ENCODE data around the gene GNG7.
A peak's percentile ranks its signal among the peaks of the same experiment; 100 is the strongest.
"Not testable (repeated sequence)": the region's sequence is repeated elsewhere in the genome, so short reads cannot be mapped to it uniquely, and the experiment has no call there.

The GNG7 gene

GRCh38 chr19:2711172-2711874 lies 8.8 kb upstream of the GNG7 start:
- no peak for DNase-seq

DNA sequence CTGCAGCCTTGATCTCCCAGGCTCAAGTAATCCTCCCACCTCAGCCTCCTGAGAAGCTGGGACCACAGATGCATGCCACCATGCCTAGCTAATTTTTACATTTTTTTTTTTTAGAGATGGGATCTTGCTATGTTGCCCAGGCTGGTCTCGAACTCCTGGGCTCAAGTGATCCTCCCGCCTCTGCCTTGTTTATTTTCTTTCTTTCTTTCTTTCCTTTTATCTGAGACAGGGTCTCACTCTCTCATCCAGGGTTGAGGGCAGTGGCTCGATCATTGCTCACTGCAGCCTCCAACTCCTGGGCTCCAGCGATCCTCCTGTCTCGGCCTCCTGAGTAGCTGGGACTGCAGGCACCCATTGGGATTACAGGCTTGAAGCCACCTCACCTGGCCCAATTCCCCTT lies 3.8 kb upstream of the GNG7 start:
- DNase-seq = no peak

DNA sequence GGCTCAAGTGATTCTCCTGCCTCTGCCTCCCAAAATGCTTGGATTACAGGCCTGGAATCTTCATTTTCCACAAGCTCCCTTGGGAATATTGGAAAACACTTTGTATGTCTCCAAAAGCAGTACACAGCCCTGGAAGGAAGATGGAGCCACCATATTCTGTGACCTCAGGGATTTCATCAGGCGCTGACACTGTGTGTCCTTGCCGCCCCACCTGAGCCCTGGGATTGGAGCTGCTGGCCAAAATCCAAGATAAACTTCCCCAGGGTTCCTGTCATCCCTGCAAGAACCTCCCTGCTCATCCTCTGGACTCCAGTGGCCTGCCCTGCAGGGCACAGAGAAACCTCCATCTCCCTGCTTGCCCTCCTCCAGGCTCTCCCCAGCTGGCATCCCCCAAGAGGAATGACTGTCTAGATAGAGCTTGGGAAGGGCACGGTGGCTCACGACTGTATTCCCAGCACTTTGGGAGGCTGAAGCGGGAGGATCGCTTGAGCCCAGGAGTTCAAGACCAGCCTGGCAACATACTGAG lies 1.3 kb upstream of the GNG7 start:
- DNase-seq = no peak

DNA sequence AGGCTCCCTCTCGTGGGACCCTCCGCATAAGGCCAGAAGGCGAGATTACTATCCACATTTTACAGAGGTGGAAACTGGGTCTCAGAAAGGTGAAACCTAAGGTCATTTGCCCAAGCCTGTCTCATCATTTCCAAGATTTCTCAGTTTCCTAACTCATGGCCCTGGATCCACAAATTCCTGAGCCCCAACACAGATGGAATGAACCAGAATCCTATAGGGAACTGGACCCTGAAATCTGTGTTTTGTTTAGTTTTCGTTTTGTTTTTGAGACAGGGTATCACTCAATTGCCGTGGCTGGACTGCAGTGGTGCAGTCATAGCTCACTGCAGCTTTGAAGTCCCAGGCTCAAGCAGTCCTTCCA lies 563 bp upstream of the GNG7 start:
- no peak for DNase-seq

GRCh38 chr19:2701361-2702169 lies 929 bp downstream of the GNG7 start:
- DNase-seq = no peak

DNA sequence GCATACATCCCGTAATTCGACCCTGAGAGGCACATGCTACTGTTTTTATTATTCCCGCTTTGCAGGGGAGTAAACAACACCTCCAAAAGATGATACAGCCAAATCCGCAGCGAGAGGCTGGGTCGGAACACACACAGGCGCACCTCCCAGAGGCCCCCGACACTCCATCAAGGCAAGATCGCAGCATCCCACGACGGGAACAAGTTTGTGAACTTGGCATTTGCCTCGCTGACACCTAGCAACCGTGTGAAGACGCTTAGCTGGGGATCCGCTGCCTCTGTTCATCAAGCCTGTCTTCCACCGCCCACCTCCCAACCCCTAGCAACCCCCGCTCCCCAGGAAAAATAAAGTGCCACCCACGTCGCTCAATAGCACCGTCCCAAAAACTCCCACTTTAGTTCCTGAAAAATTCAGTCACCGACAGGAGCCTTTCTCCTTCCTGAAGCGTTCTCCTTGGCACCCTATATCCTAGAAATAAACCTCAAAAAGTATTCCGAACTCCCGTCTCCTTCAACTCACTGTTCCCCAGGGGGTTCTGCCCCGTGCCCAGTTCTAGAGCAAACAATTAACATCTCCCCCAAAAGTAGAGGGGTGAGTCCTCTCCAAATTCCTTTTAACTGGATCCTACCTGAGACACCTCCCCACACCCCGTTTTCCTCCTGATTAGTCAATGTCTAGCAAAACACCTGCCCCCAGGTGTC lies 1.7 kb downstream of the GNG7 start:
- no peak for DNase-seq

- DNase-seq = no peak
Measured at GRCh38 chr19:2699413-2700140, 2.9 kb downstream of the GNG7 start.

- DNase-seq = no peak
Measured at GRCh38 chr19:2694196-2694595, 8.3 kb downstream of the GNG7 start.

- DNase-seq = no peak
Measured at GRCh38 chr19:2693492-2694160, 8.9 kb downstream of the GNG7 start.

GRCh38 chr19:2691951-2692350 lies 10.5 kb downstream of the GNG7 start:
- no peak for DNase-seq

- DNase-seq = no peak
Measured at GRCh38 chr19:2690856-2691255, 11.6 kb downstream of the GNG7 start.

- no peak for DNase-seq
Measured at GRCh38 chr19:2686360-2686759, 16.1 kb downstream of the GNG7 start.

- DNase-seq = no peak
Measured at GRCh38 chr19:2685204-2685704, 17.2 kb downstream of the GNG7 start.

- DNase-seq = no peak
Measured at GRCh38 chr19:2683430-2684003, 19.0 kb downstream of the GNG7 start.

DNA sequence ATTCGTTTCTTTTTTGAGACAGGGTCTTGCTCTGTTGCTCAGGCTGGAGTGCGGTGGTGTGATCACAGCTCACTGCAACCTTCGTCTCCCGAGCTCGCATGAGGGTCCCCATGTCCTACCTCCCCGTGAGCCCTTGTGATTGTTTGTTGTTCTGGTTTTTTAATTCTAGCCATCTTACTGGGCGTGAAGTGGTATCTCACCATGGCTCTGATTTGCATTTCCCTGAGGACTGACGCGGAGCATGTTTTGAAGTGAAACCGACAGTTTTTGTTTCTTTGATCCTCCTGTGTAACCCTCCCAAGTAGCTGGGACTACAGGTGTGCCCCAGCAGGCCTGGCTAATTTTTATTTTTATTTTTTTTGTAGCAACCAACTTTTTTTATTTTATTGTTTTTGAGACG lies 21.7 kb downstream of the GNG7 start:
- DNase-seq = no peak

- DNase-seq = no peak
Measured at GRCh38 chr19:2679439-2679838, 23.1 kb downstream of the GNG7 start.

DNA sequence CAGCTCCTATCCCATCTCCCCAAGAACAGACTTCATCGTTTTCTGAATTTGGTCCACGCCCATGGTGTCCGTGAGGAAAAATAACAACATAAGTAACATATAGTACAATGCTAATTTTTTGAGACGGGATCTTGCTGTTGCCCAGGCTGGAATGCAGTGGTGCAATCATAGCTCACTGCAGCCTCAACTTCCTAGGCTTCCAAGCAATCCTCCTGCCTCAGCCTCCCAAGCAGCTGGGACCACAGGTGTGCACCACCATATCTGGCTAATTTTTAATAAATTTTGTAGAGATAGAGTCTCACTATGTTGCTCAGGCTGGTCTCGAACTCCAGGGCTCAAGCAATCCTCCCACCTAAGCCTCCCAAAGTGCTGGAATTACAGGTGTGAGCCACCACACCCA lies 23.5 kb downstream of the GNG7 start:
- DNase-seq = not testable (repeated sequence)

DNA sequence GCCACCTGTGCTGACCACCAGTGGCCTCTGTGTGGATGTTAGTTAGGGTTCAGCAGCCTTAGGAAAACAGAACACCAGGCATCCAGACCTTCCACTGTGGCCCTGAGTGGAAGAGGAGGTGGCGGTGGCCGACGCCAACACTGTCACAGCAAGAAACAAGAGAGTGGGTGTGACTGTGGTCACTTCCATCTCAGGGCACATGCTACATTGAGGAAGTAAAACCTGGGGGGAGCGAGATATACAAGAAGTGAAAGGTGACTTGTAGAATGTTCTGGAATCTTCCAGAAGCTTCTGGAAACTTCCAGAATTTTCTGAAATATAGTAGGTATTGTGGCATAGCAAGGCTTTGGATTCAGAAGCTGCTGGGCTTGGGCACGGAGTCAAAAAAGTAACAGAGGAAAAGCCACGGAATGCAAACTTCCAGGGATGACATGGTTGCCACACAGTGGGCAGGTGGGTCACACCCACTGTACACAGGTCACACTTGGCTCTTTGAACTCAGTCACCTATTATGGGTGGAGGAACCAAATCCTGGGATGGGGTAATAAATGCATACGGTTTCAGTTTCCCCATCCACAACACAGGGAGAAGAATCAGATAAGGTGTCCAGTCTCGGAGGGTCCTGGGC lies 24.3 kb downstream of the GNG7 start:
- peak; percentile 22 for DNase-seq

- DNase-seq = no peak
Measured at GRCh38 chr19:2676823-2677222, 25.7 kb downstream of the GNG7 start.

DNA sequence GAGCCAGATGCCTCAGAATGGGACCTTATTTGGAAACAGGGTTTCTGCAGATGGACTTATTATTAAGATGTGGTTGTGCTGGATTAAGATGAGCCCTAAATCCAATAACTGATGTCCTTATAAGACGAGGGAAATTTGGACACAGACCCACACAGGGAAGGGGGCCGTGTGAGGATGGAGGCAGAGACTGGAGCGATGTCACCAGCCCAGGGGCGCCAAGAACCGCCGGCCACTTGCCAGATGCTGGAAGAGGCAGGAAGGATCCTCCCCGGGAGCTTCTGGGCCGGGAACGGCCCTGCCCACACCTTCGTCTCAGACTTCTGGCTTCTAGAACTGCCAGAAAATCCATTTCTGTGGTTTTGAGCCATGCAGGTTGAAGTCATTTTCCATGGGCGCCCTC lies 26.6 kb downstream of the GNG7 start:
- DNase-seq = no peak

- DNase-seq = no peak
Measured at GRCh38 chr19:2670217-2670616, 32.3 kb downstream of the GNG7 start.

All from hematopoietic multipotent progenitor cell treated with erythropoietin and hydrocortisone succinate and interleukin-3 and kit ligand, for 6 days (in vitro differentiated cells).